Colonic mucosa (tissue), 4 donors: ENCODE measurements around the gene MREG. TPM values are rescaled to one million over a fixed set of nuclear protein-coding genes. Genes with fewer than 3 reads are reported as not detected.

Experiments used
- DNase-seq: peaks from one replicate; pipeline ENCODE4 v3.0.0-alpha.2; 2020
- H3K27ac ChIP-seq: fragments of 200-600 bp; one replicate; pipeline ENCODE4 v1.8.0; 2021
- H3K27me3 ChIP-seq: fragments of 200-600 bp; one replicate; pipeline ENCODE4 v1.8.0; 2021
- H3K36me3 ChIP-seq: fragments of 200-600 bp; one replicate; pipeline ENCODE4 v1.8.0; 2021
- H3K4me1 ChIP-seq: fragments of 200-600 bp; one replicate; pipeline ENCODE4 v1.8.0; 2021; ENCODE audit warnings: mild to moderate bottlenecking
- H3K4me3 ChIP-seq: fragments of 200-600 bp; one replicate; pipeline ENCODE4 v1.8.0; 2021
- H3K9ac ChIP-seq, 2 donors: one replicate each; pipeline ENCODE4 v1.7.0; 2013; ENCODE audit warnings: control low read depth in 2 of 2, low read depth in 2 of 2, low read length in 2 of 2
- H3K9me3 ChIP-seq: fragments of 200-600 bp; one replicate; pipeline ENCODE4 v1.8.0; 2021
- CTCF ChIP-seq: fragments of 200-600 bp; IDR thresholded peaks from one replicate; pipeline ENCODE4 v1.8.0; 2022; ENCODE audit warnings: antibody characterized with exemption, mild to moderate bottlenecking
- intact Hi-C: fragments of 100-400 bp; cut with DNase I; formaldehyde crosslinking; loops from one replicate; pipeline ENCODE4 v1.14.1; 2022
- total RNA-seq, 2 donors: library from RNA; stranded (reverse); fragmentation: NEBNext Ultra II Directional in 1 of 2; extraction: Animal tissue kit (Norgen Biotek cat#: 25700) in 1 of 2; gene quantifications; one replicate each; pipeline ENCODE4 v1.2.1, GENCODE V29; 2021
- donor health status: healthy.
- donor health status: DM: no; HTN: no; CAD: no.
- donor health status: DM: no; HTN: no; CAD: no.

MREG gene
- total RNA-seq, 2 donors from 2014 or later: 8.5 to 9.4 TPM

GRCh38 chr2:215921895-215922294, 91.5 kb downstream of the MREG start:
- TF ChIP-seq CTCF: no peak
- Histone ChIP-seq H3K4me1 (no peaks in the 10 kb centered on the region), H3K27me3 (no peaks in the 10 kb centered on the region), H3K36me3 (no peaks in the 10 kb centered on the region), H3K4me3 (no peak overlapping the region), H3K9ac (no peak overlapping the region), H3K27ac (no peak overlapping the region), H3K9me3 (no peaks in the 10 kb centered on the region)
- intact Hi-C loops: loop anchor here (5.0 kb wide), 1 partner anchor 470 kb away; no protein-coding TSS in a partner anchor
- no peak for DNase-seq

GRCh38 chr2:215920244-215921100, 92.9 kb downstream of the MREG start:
- H3K9ac ChIP-seq: no peak overlapping the region
- H3K27ac ChIP-seq: no peak overlapping the region
- intact Hi-C loops: loop anchor here (5.0 kb wide), 1 partner anchor 468 kb away; no protein-coding TSS in a partner anchor
- H3K4me3 ChIP-seq: no peak overlapping the region
- H3K36me3 ChIP-seq: no peaks in the 10 kb centered on the region
- peak; percentile 77 for TF ChIP-seq CTCF
- H3K9me3 ChIP-seq: no peaks in the 10 kb centered on the region
- DNase-seq: peak; percentile 78
- no peaks in the 10 kb centered on the region for H3K4me1 ChIP-seq
- no peaks in the 10 kb centered on the region for H3K27me3 ChIP-seq

- Histone ChIP-seq H3K9me3 (no peaks in the 10 kb centered on the region), H3K27me3 (no peaks in the 10 kb centered on the region), H3K9ac (no peak overlapping the region), H3K36me3 (no peaks in the 10 kb centered on the region), H3K27ac (no peak overlapping the region), H3K4me3 (no peak overlapping the region), H3K4me1 (no peaks in the 10 kb centered on the region)
- no peak for DNase-seq
- intact Hi-C loops: loop anchor here (5.0 kb wide), 2 partner anchors 457 to 467 kb away; no protein-coding TSS in a partner anchor
- TF ChIP-seq CTCF: no peak
Observed at GRCh38 chr2:215919624-215920243, 93.6 kb downstream of the MREG start.

- intact Hi-C loops: loop anchor here (5.0 kb wide), 1 partner anchor 457 kb away; no protein-coding TSS in a partner anchor
- no peak overlapping the region for H3K4me3 ChIP-seq
- no peaks in the 10 kb centered on the region for H3K4me1 ChIP-seq
- no peak overlapping the region for H3K9ac ChIP-seq
- DNase-seq: no peak
- H3K27me3 ChIP-seq: no peaks in the 10 kb centered on the region
- TF ChIP-seq CTCF: no peak
- H3K36me3 ChIP-seq: no peaks in the 10 kb centered on the region
- H3K9me3 ChIP-seq: no peaks in the 10 kb centered on the region
- H3K27ac ChIP-seq: no peak overlapping the region
Observed at GRCh38 chr2:215918901-215919599, 94.3 kb downstream of the MREG start.

- Histone ChIP-seq H3K4me1 (no peaks in the 10 kb centered on the region), H3K9ac (no peak overlapping the region), H3K4me3 (no peak overlapping the region), H3K27ac (no peak overlapping the region), H3K27me3 (no peaks in the 10 kb centered on the region), H3K36me3 (no peaks in the 10 kb centered on the region), H3K9me3 (no peaks in the 10 kb centered on the region)
- no peak for TF ChIP-seq CTCF
- DNase-seq: no peak
- intact Hi-C loops: loop anchor here (5.0 kb wide), 1 partner anchor 456 kb away; no protein-coding TSS in a partner anchor
Observed at GRCh38 chr2:215917953-215918620, 95.3 kb downstream of the MREG start.
